ENCODE data around the gene OTOF. TPM values are rescaled to one million over a fixed set of nuclear protein-coding genes. Genes with fewer than 3 reads are reported as not detected.
A peak's percentile ranks its signal among the peaks of the same experiment; 100 is the strongest.

OTOF gene
- total and polyA plus RNA-seq, 9 of the 15 experiments (the other 6 are each of a cell fraction or from before 2014, with no cell fraction given) = 0.03 to 0.11 (median 0.06) TPM; not detected in 5

- peak; percentile 69 for TF ChIP-seq MYC (IDR thresholded peaks at IDR 0.05; ENCODE audit: low read depth, low read length)
- no peak for TF ChIP-seq MYC (CRISPR knock-in tag; IDR thresholded peaks at IDR 0.05; ENCODE audit: borderline replicate concordance, low read depth)
- peak; percentile 95 for TF ChIP-seq CEBPB (tag; IDR thresholded peaks at IDR 0.05)
- TF ChIP-seq BCLAF1 (IDR thresholded peaks at IDR 0.05; ENCODE audit: borderline replicate concordance in 1 of 2, control insufficient read depth in 1 of 2, low read depth in 2 of 2, low read length in 1 of 2) = 0 out of 4 replicates have a peak, but pooled peaks of 1 of the 2 experiments have one; percentile 65
- peak; percentile 12; the same call in 1 of the 2 replicates for TF ChIP-seq SMARCA5 (IDR thresholded peaks at IDR 0.05)
- no peak for TF ChIP-seq ID3 (CRISPR knock-in tag; IDR thresholded peaks at IDR 0.05)
- peak; percentile 47; the same call in 1 of the 2 replicates for TF ChIP-seq ID3 (tag; IDR thresholded peaks at IDR 0.05)
- peak; percentile 83 for TF ChIP-seq RNF2 (IDR thresholded peaks at IDR 0.05)
- 0 out of 2 replicates have a peak, but pooled peaks have one; percentile 52 for TF ChIP-seq GABPB1 (CRISPR knock-in tag; IDR thresholded peaks at IDR 0.05)
- TF ChIP-seq NFE2 (IDR thresholded peaks at IDR 0.05; ENCODE audit: low read depth) = peak; percentile 97
- TF ChIP-seq FOXK2 (conservative IDR thresholded peaks at IDR 0.05 in 1 of 2, IDR thresholded peaks at IDR 0.05 in 1 of 2; ENCODE audit: low read depth in 2 of 2) = peak; percentile 48 to 60; a peak in 2 of 4 replicates
- TF ChIP-seq NEUROD1 (IDR thresholded peaks at IDR 0.05; ENCODE audit: borderline replicate concordance, low read depth, low read length, partially characterized antibody) = peak; percentile 84
- TF ChIP-seq CREB3L1 (IDR thresholded peaks at IDR 0.05; ENCODE audit: borderline replicate concordance, low read depth) = no peak; the same call in 1 of the 2 replicates
- 0 out of 2 replicates have a peak, but pooled peaks have one; percentile 20 for TF ChIP-seq TARDBP (IDR thresholded peaks at IDR 0.05)
Measured at GRCh38 chr2:26412091-26412673, 65.7 kb downstream of the OTOF start (continued).
